IMR-90 (cell line): ENCODE data around the gene MPP2. TPM values are rescaled to one million over a fixed set of nuclear protein-coding genes. Genes with fewer than 3 reads are reported as not detected.

Source experiments
- ATAC-seq: fragments of 200-7000 bp; cut with Tn5 transposase; 2 replicates; pipeline ENCODE4 v1.9.1; 2020; ENCODE audit warnings: low read depth, mild to moderate bottlenecking, moderate library complexity
- BruUV-seq: library from RNA; stranded (reverse); fragments of 400-500 nt; replicated peaks from 2 replicates; lab custom pipeline; 2021; lab: Mats Ljungman, UMichigan
- CTCF ChIA-PET: fragments of 300-600 bp; formaldehyde crosslinking; extraction: SDS; loops from one replicate; lab custom pipeline; 2021; ENCODE audit warnings: antibody characterized with exemption; lab: Yijun Ruan, JAX
- POLR2A ChIA-PET: fragments of 300-600 bp; sonication (Branson Sonifier 250); formaldehyde crosslinking; loops from one replicate; lab custom pipeline; 2022; ENCODE audit warnings: antibody characterized with exemption; ENCODE audit not compliant: unreplicated experiment; lab: Charles Lee
- DNase-seq: peaks from one replicate; pipeline ENCODE4 v3.0.0; 2013
- H2AFZ ChIP-seq: replicated peaks from 2 replicates; pipeline ENCODE3; 2013; ENCODE audit warnings: low read length, mild to moderate bottlenecking; ENCODE audit not compliant: poor library complexity
- H2AK5ac ChIP-seq: 2 replicates; pipeline ENCODE4 v1.6.1; 2013; ENCODE audit warnings: low read depth, low read length, inconsistent platforms
- H2AK9ac ChIP-seq: replicated peaks from 2 replicates; pipeline ENCODE3; 2013; ENCODE audit warnings: mild to moderate bottlenecking, low read depth, low read length, moderate library complexity; ENCODE audit not compliant: poor library complexity
- H2BK120ac ChIP-seq: 2 replicates; pipeline ENCODE4 v1.6.1; 2013; ENCODE audit warnings: low read depth, low read length, inconsistent platforms
- H2BK15ac ChIP-seq: 3 replicates; pipeline ENCODE4 v1.6.1; 2013; ENCODE audit warnings: low read depth, low read length, inconsistent platforms
- H2BK20ac ChIP-seq: 2 replicates; pipeline ENCODE4 v1.6.1; 2013; ENCODE audit warnings: low read depth, mild to moderate bottlenecking, inconsistent platforms, low read length, moderate library complexity
- H2BK5ac ChIP-seq: 2 replicates; pipeline ENCODE4 v1.6.1; 2013; ENCODE audit warnings: mild to moderate bottlenecking, low read depth, low read length, inconsistent platforms; ENCODE audit not compliant: poor library complexity, severe bottlenecking
- H3K14ac ChIP-seq: replicated peaks from 2 replicates; pipeline ENCODE4 v1.6.1; 2013; ENCODE audit warnings: low read depth, low read length, inconsistent platforms
- H3K18ac ChIP-seq: 2 replicates; pipeline ENCODE4 v1.6.1; 2013; ENCODE audit warnings: low read depth, low read length, control low read depth
- H3K23ac ChIP-seq: 2 replicates; pipeline ENCODE4 v1.6.1; 2013; ENCODE audit warnings: low read depth, low read length, inconsistent platforms
- H3K27ac ChIP-seq: 2 replicates; pipeline ENCODE4 v1.5.1; 2013; ENCODE audit warnings: mild to moderate bottlenecking, control low read depth, low read length; ENCODE audit not compliant: insufficient read depth
- H3K27me3 ChIP-seq: 2 replicates; pipeline ENCODE4 v1.6.1; 2013; ENCODE audit warnings: low read length; ENCODE audit not compliant: control insufficient read depth, insufficient read depth
- H3K36me3 ChIP-seq: 2 replicates; pipeline ENCODE4 v1.6.1; 2013; ENCODE audit warnings: low read length, mixed read lengths; ENCODE audit not compliant: control insufficient read depth, insufficient read depth
- H3K4ac ChIP-seq: 2 replicates; pipeline ENCODE4 v1.6.1; 2013; ENCODE audit warnings: low read depth, low read length, inconsistent platforms
- H3K4me1 ChIP-seq: 2 replicates; pipeline ENCODE4 v1.6.1; 2013; ENCODE audit warnings: low read length, mixed read lengths; ENCODE audit not compliant: control insufficient read depth, insufficient read depth
- H3K4me2 ChIP-seq: 2 replicates; pipeline ENCODE4 v1.6.1; 2013; ENCODE audit warnings: low read depth, mild to moderate bottlenecking, control low read depth, low read length, moderate library complexity
- H3K4me3 ChIP-seq: 2 replicates; pipeline ENCODE4 v1.5.1; 2013; ENCODE audit warnings: low read depth, mild to moderate bottlenecking, control low read depth, low read length, moderate library complexity; ENCODE audit not compliant: insufficient read depth
- H3K56ac ChIP-seq: 2 replicates; pipeline ENCODE4 v1.6.1; 2013; ENCODE audit warnings: low read length, inconsistent platforms; ENCODE audit not compliant: insufficient read depth; ENCODE audit errors: extremely low read depth
- H3K79me1 ChIP-seq, 2 experiments: 2 replicates each; pipeline ENCODE4 v1.6.1; 2013; ENCODE audit warnings: low read length in 2 of 2, inconsistent platforms in 1 of 2, low read depth in 1 of 2
- H3K9ac ChIP-seq: 2 replicates; pipeline ENCODE4 v1.6.1; 2013; ENCODE audit warnings: low read depth, low read length, control low read depth
- H3K9me1 ChIP-seq: 2 replicates; pipeline ENCODE4 v1.6.1; 2013; ENCODE audit warnings: low read length, inconsistent platforms; ENCODE audit not compliant: insufficient read depth
- H3K9me3 ChIP-seq: 2 replicates; pipeline ENCODE4 v1.6.1; 2013; ENCODE audit warnings: low read length; ENCODE audit not compliant: control insufficient read depth, insufficient read depth
- H4K20me1 ChIP-seq: 2 replicates; pipeline ENCODE4 v1.6.1; 2013; ENCODE audit warnings: low read length, inconsistent platforms; ENCODE audit not compliant: insufficient read depth
- H4K5ac ChIP-seq: 2 replicates; pipeline ENCODE4 v1.6.1; 2013; ENCODE audit warnings: mild to moderate bottlenecking, low read depth, low read length, control low read depth
- H4K8ac ChIP-seq, 2 experiments: 2 replicates each; pipeline ENCODE4 v1.6.1; 2013; ENCODE audit warnings: low read depth in 2 of 2, low read length in 2 of 2, control low read depth in 1 of 2, inconsistent platforms in 1 of 2
- H4K91ac ChIP-seq: 2 replicates; pipeline ENCODE4 v1.6.1; 2013; ENCODE audit warnings: low read depth, low read length, inconsistent platforms; ENCODE audit not compliant: insufficient read depth
- FOS ChIP-seq: fragments of 150-350 bp; IDR thresholded peaks from 2 replicates; pipeline ENCODE4 v1.6.1; 2016; ENCODE audit warnings: low read depth, low read length
- MXI1 ChIP-seq: IDR thresholded peaks from 2 replicates; pipeline ENCODE4 v1.6.1; 2012; ENCODE audit warnings: low read depth, mild to moderate bottlenecking, low read length, moderate library complexity, borderline replicate concordance
- NFE2L2 ChIP-seq: fragments of 150-350 bp; IDR thresholded peaks from 2 replicates; pipeline ENCODE4 v1.6.1; 2016; ENCODE audit warnings: low read depth, mild to moderate bottlenecking, low read length
- POLR2A ChIP-seq: IDR thresholded peaks from 2 replicates; pipeline ENCODE4 v1.6.1; 2012; ENCODE audit warnings: mild to moderate bottlenecking, low read depth, low read length
- RFX5 ChIP-seq: IDR thresholded peaks from 2 replicates; pipeline ENCODE4 v1.8.0; 2012; ENCODE audit warnings: low read depth, mild to moderate bottlenecking, low read length, moderate library complexity
- SMC3 ChIP-seq: fragments of 150-350 bp; IDR thresholded peaks from 2 replicates; pipeline ENCODE4 v1.6.1; 2016; ENCODE audit warnings: low read depth, mild to moderate bottlenecking, antibody characterized with exemption, low read length, moderate library complexity
- WGBS, 2 experiments: methylation state at CpG; one replicate each; pipeline versions ENCODE4 v1.1.5 to v1.1.7; 2013; ENCODE audit warnings: missing lambda C conversion rate in 2 of 2; ENCODE audit not compliant: insufficient read length in 1 of 2; ENCODE audit errors: extremely low coverage in 2 of 2; 5-methylcytosine and 5-hydroxymethylcytosine counted together
- dilution Hi-C: fragments of 300-500 bp; cut with HindIII; formaldehyde crosslinking; loops from one replicate; pipeline ENCODE4 v1.14.3; 2018; ENCODE audit warnings: low sequenced_read_pairs; ENCODE audit not compliant: unreplicated experiment
- in situ Hi-C: fragments of 300-500 bp; cut with MboI; formaldehyde crosslinking; loops from 3 replicates; pipeline ENCODE4 v1.14.3; 2019; ENCODE audit warnings: low sequenced_read_pairs, inconsistent platforms, mixed read lengths
- intact Hi-C: fragments of 100-400 bp; cut with micrococcal nuclease; formaldehyde crosslinking; loops from 2 replicates; pipeline ENCODE4 v1.10.0; 2022
- polyA plus RNA-seq, 3 experiments: library from polyadenylated mRNA; depleted of rRNA; stranded (reverse); fragments of >200 nt; gene quantifications; 2 replicates each; pipeline ENCODE4 v1.2.3, GENCODE V29; 2012; ENCODE audit warnings: low replicate concordance in 1 of 3
- total RNA-seq: library from RNA; depleted of rRNA; stranded (reverse); fragments of >200 nt; gene quantifications from 2 replicates; pipeline ENCODE4 v1.2.3, GENCODE V29; 2012
- TF ChIP-seq, protein P1 (sequence below): conservative IDR thresholded peaks from 2 replicates; pipeline ENCODE4 v1.5.1; 2012; ENCODE audit warnings: mild to moderate bottlenecking, low read depth, low read length, improper control_type of control experiment
- TF ChIP-seq, protein P2 (sequence below): fragments of 150-350 bp; IDR thresholded peaks from 2 replicates; pipeline ENCODE4 v1.6.1; 2016; ENCODE audit warnings: low read depth, mild to moderate bottlenecking, low read length, moderate library complexity, borderline replicate concordance
- TF ChIP-seq, protein P3 (sequence below): fragments of 150-350 bp; IDR thresholded peaks from 2 replicates; pipeline ENCODE4 v1.6.1; 2017; ENCODE audit warnings: mild to moderate bottlenecking, antibody characterized with exemption, low read length, low read depth

MPP2 gene
- total and polyA plus RNA-seq, 2 of the 4 experiments (the other 2 are of a cell fraction): 3.2 to 3.8 TPM

DNA sequence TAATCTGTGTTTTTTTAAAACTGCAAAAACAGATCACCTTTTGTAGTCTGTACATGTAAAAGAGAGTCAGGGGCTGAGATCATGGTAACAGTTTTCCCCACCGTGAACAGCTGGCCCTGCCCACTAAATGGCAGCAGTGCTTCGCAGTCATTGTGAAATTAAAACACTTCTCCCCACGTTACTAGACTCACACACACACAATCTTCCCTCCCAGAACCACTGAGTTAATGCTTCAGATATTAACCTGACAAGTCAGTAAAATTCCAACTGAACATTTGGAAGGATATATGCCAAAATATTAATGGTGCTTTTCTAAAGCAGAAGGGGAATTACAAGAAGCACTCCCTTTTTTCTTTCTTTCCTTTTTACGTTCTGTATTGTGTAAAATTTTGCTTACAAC lies 61.6 kb downstream of the MPP2 start:
- Histone ChIP-seq H2BK15ac (no peak overlapping the region), H3K27ac (no peak overlapping the region), H2BK120ac (no peak overlapping the region), H3K4me3 (no peak overlapping the region), H3K9ac (no peak overlapping the region), H3K36me3 (no peaks in the 10 kb centered on the region), H2AFZ (no peak overlapping the region), H3K4me2 (no peak overlapping the region), H3K14ac (no peak overlapping the region), H3K27me3 (peaks cover 24% of the 10 kb centered on the region), H2AK9ac (no peak overlapping the region), H2BK5ac (no peak overlapping the region), H2BK20ac (no peak overlapping the region), H3K9me3 (no peaks in the 10 kb centered on the region), H3K4ac (no peak overlapping the region), H3K23ac (no peak overlapping the region), H4K91ac (no peak overlapping the region), H3K9me1 (no peaks in the 10 kb centered on the region), H4K20me1 (no peaks in the 10 kb centered on the region), H3K79me1 (no peaks in the 10 kb centered on the region), H4K8ac (no peak overlapping the region), H3K56ac (no peak overlapping the region), H3K18ac (no peak overlapping the region), H3K4me1 (no peaks in the 10 kb centered on the region), H4K5ac (no peak overlapping the region), H2AK5ac (no peak overlapping the region)
- BruUV-seq: no TSS peak
- in situ Hi-C loops (no loop called here), dilution Hi-C loops (no loop called here), intact Hi-C loops (loop anchor here (1.0 to 5.0 kb wide), 3 partner anchors 63 to 151 kb away; partner anchors contain the start of gene CFAP97D1)
- WGBS, 2 experiments: no CpG with 5 or more reads among the region's 4 CpGs
- DNase-seq: no peak
- TF ChIP-seq, protein P1, sequence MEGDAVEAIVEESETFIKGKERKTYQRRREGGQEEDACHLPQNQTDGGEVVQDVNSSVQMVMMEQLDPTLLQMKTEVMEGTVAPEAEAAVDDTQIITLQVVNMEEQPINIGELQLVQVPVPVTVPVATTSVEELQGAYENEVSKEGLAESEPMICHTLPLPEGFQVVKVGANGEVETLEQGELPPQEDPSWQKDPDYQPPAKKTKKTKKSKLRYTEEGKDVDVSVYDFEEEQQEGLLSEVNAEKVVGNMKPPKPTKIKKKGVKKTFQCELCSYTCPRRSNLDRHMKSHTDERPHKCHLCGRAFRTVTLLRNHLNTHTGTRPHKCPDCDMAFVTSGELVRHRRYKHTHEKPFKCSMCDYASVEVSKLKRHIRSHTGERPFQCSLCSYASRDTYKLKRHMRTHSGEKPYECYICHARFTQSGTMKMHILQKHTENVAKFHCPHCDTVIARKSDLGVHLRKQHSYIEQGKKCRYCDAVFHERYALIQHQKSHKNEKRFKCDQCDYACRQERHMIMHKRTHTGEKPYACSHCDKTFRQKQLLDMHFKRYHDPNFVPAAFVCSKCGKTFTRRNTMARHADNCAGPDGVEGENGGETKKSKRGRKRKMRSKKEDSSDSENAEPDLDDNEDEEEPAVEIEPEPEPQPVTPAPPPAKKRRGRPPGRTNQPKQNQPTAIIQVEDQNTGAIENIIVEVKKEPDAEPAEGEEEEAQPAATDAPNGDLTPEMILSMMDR: no peak
- TF ChIP-seq MXI1 (no peak), NFE2L2 (no peak), RFX5 (no peak), SMC3 (no peak), FOS (no peak), POLR2A (no peak)
- TF ChIP-seq, protein P2, sequence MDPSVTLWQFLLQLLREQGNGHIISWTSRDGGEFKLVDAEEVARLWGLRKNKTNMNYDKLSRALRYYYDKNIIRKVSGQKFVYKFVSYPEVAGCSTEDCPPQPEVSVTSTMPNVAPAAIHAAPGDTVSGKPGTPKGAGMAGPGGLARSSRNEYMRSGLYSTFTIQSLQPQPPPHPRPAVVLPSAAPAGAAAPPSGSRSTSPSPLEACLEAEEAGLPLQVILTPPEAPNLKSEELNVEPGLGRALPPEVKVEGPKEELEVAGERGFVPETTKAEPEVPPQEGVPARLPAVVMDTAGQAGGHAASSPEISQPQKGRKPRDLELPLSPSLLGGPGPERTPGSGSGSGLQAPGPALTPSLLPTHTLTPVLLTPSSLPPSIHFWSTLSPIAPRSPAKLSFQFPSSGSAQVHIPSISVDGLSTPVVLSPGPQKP: no peak
- TF ChIP-seq, protein P3, sequence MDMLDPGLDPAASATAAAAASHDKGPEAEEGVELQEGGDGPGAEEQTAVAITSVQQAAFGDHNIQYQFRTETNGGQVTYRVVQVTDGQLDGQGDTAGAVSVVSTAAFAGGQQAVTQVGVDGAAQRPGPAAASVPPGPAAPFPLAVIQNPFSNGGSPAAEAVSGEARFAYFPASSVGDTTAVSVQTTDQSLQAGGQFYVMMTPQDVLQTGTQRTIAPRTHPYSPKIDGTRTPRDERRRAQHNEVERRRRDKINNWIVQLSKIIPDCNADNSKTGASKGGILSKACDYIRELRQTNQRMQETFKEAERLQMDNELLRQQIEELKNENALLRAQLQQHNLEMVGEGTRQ: no peak
- no peak for ATAC-seq
- ChIA-PET CTCF (interaction anchor here (0.6 to 1.5 kb wide), 8 partner anchors 10 to 68 kb away, joined by 3 to 21 read pairs (median 4); partner anchors contain the start of gene DUSP3), POLR2A (no interaction called here)
